Activated CD8-positive, alpha-beta memory T cell treated with anti-CD3 and anti-CD28 coated beads, Interleukin-2, amount 50 U/mL, for 4 hours (primary cell): ENCODE data around the gene LPP.
A peak's percentile ranks its signal among the peaks of the same experiment; 100 is the strongest.

Source experiments
- DNase-seq: peaks from one replicate; pipeline ENCODE4 v3.0.0-alpha.2; 2020

The LPP gene

GRCh38 chr3:188534633-188535032 is 380.7 kb downstream of the LPP start:
- DNase-seq, result no peak

GRCh38 chr3:188537606-188538005 is 383.6 kb downstream of the LPP start:
- no peak for DNase-seq

- DNase-seq, result no peak
Observed at GRCh38 chr3:188539037-188539436, 385.1 kb downstream of the LPP start.

- DNase-seq, result no peak
Observed at GRCh38 chr3:188539631-188540194, 385.8 kb downstream of the LPP start.

GRCh38 chr3:188542196-188542595 is 388.2 kb downstream of the LPP start:
- no peak for DNase-seq

- no peak for DNase-seq
Observed at GRCh38 chr3:188544012-188544411, 390.1 kb downstream of the LPP start.

GRCh38 chr3:188546835-188547670 is 393.1 kb downstream of the LPP start:
- no peak for DNase-seq

GRCh38 chr3:188553569-188553968 is 399.6 kb downstream of the LPP start:
- peak; percentile 16 for DNase-seq

GRCh38 chr3:188554404-188554803 is 400.4 kb downstream of the LPP start:
- DNase-seq, result no peak

- no peak for DNase-seq
Observed at GRCh38 chr3:188557235-188557634, 403.3 kb downstream of the LPP start.

- no peak for DNase-seq
Observed at GRCh38 chr3:188558343-188559071, 404.6 kb downstream of the LPP start.

- DNase-seq, result no peak
Observed at GRCh38 chr3:188559072-188559429, 405.1 kb downstream of the LPP start.

- DNase-seq, result no peak
Observed at GRCh38 chr3:188559856-188560255, 405.9 kb downstream of the LPP start.

- no peak for DNase-seq
Observed at GRCh38 chr3:188562144-188562543, 408.2 kb downstream of the LPP start.

- no peak for DNase-seq
Observed at GRCh38 chr3:188567478-188568195, 413.7 kb downstream of the LPP start.

GRCh38 chr3:188568736-188569135 is 414.8 kb downstream of the LPP start:
- no peak for DNase-seq

GRCh38 chr3:188571531-188572095 is 417.7 kb downstream of the LPP start:
- no peak for DNase-seq

GRCh38 chr3:188573291-188573940 is 419.5 kb downstream of the LPP start:
- no peak for DNase-seq

GRCh38 chr3:188573956-188574355 is 420.0 kb downstream of the LPP start:
- no peak for DNase-seq

GRCh38 chr3:188574885-188575284 is 420.9 kb downstream of the LPP start:
- DNase-seq, result no peak

GRCh38 chr3:188575501-188575900 is 421.5 kb downstream of the LPP start:
- DNase-seq, result no peak

- DNase-seq, result no peak
Observed at GRCh38 chr3:188577539-188577938, 423.6 kb downstream of the LPP start.
